ENCODE results near the gene PDCL3.

The PDCL3 gene

DNA sequence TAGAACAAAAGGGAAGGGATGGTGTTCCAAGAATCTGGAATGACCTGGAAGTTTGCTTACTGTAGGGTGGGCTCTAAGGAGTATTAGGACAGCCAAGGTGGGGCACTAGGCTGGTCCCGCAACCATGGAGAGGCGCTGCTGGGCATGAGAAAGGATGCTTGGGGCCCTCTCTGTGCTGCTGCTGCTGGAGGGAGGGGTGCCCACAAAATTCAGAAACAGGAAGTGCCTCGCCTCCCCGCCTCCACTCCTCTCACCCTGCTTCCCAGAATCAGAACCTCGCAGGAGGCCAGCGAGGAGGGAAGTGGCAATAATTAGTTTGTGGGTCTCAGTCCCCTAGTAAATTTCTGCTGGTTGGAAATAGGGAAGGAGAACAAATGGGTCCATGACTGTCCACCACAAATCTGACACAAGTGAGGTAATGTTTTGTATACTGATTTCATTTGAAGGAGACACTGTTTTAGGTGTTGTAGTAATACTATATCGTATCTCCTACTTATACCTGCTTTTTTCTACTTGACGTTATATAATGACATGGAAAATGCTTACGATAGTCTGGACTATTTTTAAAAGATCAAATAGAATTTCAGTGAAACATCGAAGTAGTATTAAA lies 7.9 kb upstream of the PDCL3 start:
- Histone ChIP-seq H2BK5ac (ENCODE audit: low read depth, low read length, poor library complexity) (no peak overlapping the region), H2AK5ac (ENCODE audit: low read length) (no peak overlapping the region), H2BK120ac (ENCODE audit: insufficient read depth, low read length, poor library complexity) (no peak overlapping the region), H3K4me3 (ENCODE audit: low read depth, low read length) (no peak overlapping the region), H4K12ac (ENCODE audit: low read depth, low read length) (no peak overlapping the region), H4K8ac (ENCODE audit: low read depth, low read length) (no peak overlapping the region), H2AFZ (ENCODE audit: insufficient read depth, low read length, poor library complexity) (no peak overlapping the region), H3K14ac (ENCODE audit: low read length) (no peak overlapping the region), H3K23ac (ENCODE audit: low read length) (no peak overlapping the region), H2BK12ac (ENCODE audit: low read length) (no peak overlapping the region), H3K9ac (ENCODE audit: low read length) (no peak overlapping the region), H3K36me3 (ENCODE audit: control insufficient read depth in 1 of 2, insufficient read depth in 2 of 2, low read length in 2 of 2) (no peaks in the 10 kb centered on the region), H3K27ac (ENCODE audit: low read depth, low read length) (no peak overlapping the region), H3K18ac (ENCODE audit: low read length) (no peak overlapping the region), H3K4me2 (ENCODE audit: low read length) (no peak overlapping the region), H4K91ac (ENCODE audit: low read depth, low read length) (no peak overlapping the region), H3K27me3 (ENCODE audit: insufficient read depth, low read length) (no peaks in the 10 kb centered on the region), H3K79me2 (ENCODE audit: control insufficient read depth, insufficient read depth, low read length, poor library complexity) (no peaks in the 10 kb centered on the region), H3K4ac (ENCODE audit: low read depth, low read length) (no peak overlapping the region), H3K79me1 (ENCODE audit: low read length) (no peaks in the 10 kb centered on the region), H3K4me1 (ENCODE audit: control insufficient read depth in 1 of 2, insufficient read depth in 2 of 2, low read length in 2 of 2) (no peaks in the 10 kb centered on the region), H3K9me3 (ENCODE audit: insufficient read depth, low read depth, low read length) (no peaks in the 10 kb centered on the region)
- WGBS (ENCODE audit: extremely low coverage, insufficient coverage, insufficient read length) = no CpG with 5 or more reads among the region's 10 CpGs
- DNase-seq = no peak

DNA sequence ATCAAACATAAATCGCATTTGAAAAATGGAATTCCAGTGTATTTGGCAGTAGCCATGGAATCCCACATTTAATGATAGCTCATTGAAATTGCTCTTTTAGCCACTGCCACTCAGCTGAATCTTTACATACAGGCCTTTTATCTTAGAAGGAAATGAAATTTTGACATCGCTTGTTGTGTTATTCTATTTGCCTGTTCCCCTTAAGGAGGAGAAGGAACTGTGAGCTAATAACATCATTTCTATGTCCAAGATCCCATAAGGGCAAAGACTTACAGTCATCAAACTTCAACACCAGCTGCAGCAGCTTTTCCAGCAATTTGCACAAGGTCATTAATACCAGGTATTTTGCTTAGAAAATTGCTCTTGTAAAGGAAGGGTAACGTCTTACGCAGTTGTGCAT lies 6.0 kb upstream of the PDCL3 start:
- Histone ChIP-seq H3K4ac (ENCODE audit: low read depth, low read length) (no peak overlapping the region), H4K8ac (ENCODE audit: low read depth, low read length) (no peak overlapping the region), H3K4me2 (ENCODE audit: low read length) (no peak overlapping the region), H4K12ac (ENCODE audit: low read depth, low read length) (no peak overlapping the region), H3K27me3 (ENCODE audit: insufficient read depth, low read length) (no peaks in the 10 kb centered on the region), H3K79me1 (ENCODE audit: low read length) (no peaks in the 10 kb centered on the region), H4K91ac (ENCODE audit: low read depth, low read length) (no peak overlapping the region), H3K18ac (ENCODE audit: low read length) (no peak overlapping the region), H2AFZ (ENCODE audit: insufficient read depth, low read length, poor library complexity) (no peak overlapping the region), H3K4me1 (ENCODE audit: control insufficient read depth in 1 of 2, insufficient read depth in 2 of 2, low read length in 2 of 2) (no peaks in the 10 kb centered on the region), H3K36me3 (ENCODE audit: control insufficient read depth in 1 of 2, insufficient read depth in 2 of 2, low read length in 2 of 2) (no peaks in the 10 kb centered on the region), H3K4me3 (ENCODE audit: low read depth, low read length) (no peak overlapping the region), H2BK12ac (ENCODE audit: low read length) (no peak overlapping the region), H3K23ac (ENCODE audit: low read length) (no peak overlapping the region), H2AK5ac (ENCODE audit: low read length) (no peak overlapping the region), H3K9ac (ENCODE audit: low read length) (no peak overlapping the region), H2BK120ac (ENCODE audit: insufficient read depth, low read length, poor library complexity) (no peak overlapping the region), H3K79me2 (ENCODE audit: control insufficient read depth, insufficient read depth, low read length, poor library complexity) (no peaks in the 10 kb centered on the region), H3K9me3 (ENCODE audit: insufficient read depth, low read depth, low read length) (no peaks in the 10 kb centered on the region), H2BK5ac (ENCODE audit: low read depth, low read length, poor library complexity) (no peak overlapping the region), H3K14ac (ENCODE audit: low read length) (no peak overlapping the region), H3K27ac (ENCODE audit: low read depth, low read length) (no peak overlapping the region)
- no peak for DNase-seq
- no CpG with 5 or more reads among the region's 4 CpGs for WGBS (ENCODE audit: extremely low coverage, insufficient coverage, insufficient read length)

DNA sequence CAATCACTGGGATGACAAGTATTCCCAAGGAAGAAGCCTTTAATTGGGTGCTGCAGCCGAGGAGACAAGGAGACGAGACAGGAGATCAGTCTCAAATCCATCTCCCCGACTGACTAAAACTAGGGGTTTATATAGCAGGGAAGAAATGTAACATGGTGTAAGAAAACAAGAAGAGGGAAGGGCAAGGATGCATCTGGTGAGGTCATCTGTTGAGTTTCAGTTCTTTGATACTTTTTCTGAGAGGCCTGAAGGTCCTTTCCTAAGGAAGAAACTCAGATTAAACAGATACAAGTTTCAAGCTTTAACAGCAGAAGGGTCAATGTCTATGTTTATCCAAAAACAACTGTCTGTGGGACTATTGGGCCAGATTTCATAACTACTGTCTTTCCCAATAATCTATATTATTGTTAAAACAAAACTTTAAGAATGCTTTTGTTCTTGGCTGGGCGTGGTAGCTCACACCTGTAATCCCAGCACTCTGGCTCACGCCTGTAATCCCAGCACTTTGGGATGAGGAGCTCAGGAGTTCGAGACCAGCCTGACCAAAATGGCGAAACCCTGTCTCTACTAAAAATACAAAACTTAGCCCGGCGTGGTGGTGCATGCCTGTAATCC lies 2.5 kb upstream of the PDCL3 start:
- no CpG with 5 or more reads among the region's 9 CpGs for WGBS (ENCODE audit: extremely low coverage, insufficient coverage, insufficient read length)
- Histone ChIP-seq H2AK5ac (ENCODE audit: low read length) (no peak overlapping the region), H2BK5ac (ENCODE audit: low read depth, low read length, poor library complexity) (no peak overlapping the region), H4K8ac (ENCODE audit: low read depth, low read length) (no peak overlapping the region), H3K36me3 (ENCODE audit: control insufficient read depth in 1 of 2, insufficient read depth in 2 of 2, low read length in 2 of 2) (no peaks in the 10 kb centered on the region), H2AFZ (ENCODE audit: insufficient read depth, low read length, poor library complexity) (no peak overlapping the region), H3K27me3 (ENCODE audit: insufficient read depth, low read length) (no peaks in the 10 kb centered on the region), H4K12ac (ENCODE audit: low read depth, low read length) (no peak overlapping the region), H2BK120ac (ENCODE audit: insufficient read depth, low read length, poor library complexity) (no peak overlapping the region), H3K79me1 (ENCODE audit: low read length) (peaks cover 6% of the 10 kb centered on the region), H3K9ac (ENCODE audit: low read length) (no peak overlapping the region), H3K4me3 (ENCODE audit: low read depth, low read length) (no peak overlapping the region), H3K27ac (ENCODE audit: low read depth, low read length) (no peak overlapping the region), H3K18ac (ENCODE audit: low read length) (no peak overlapping the region), H3K4me2 (ENCODE audit: low read length) (no peak overlapping the region), H3K9me3 (ENCODE audit: insufficient read depth, low read depth, low read length) (no peaks in the 10 kb centered on the region), H3K79me2 (ENCODE audit: control insufficient read depth, insufficient read depth, low read length, poor library complexity) (peaks cover 4% of the 10 kb centered on the region), H3K4ac (ENCODE audit: low read depth, low read length) (no peak overlapping the region), H2BK12ac (ENCODE audit: low read length) (no peak overlapping the region), H4K91ac (ENCODE audit: low read depth, low read length) (no peak overlapping the region), H3K23ac (ENCODE audit: low read length) (no peak overlapping the region), H3K4me1 (ENCODE audit: control insufficient read depth in 1 of 2, insufficient read depth in 2 of 2, low read length in 2 of 2) (peaks cover 3 to 8% of the 10 kb centered on the region in 2 experiments), H3K14ac (ENCODE audit: low read length) (no peak overlapping the region)
- DNase-seq = no peak

DNA sequence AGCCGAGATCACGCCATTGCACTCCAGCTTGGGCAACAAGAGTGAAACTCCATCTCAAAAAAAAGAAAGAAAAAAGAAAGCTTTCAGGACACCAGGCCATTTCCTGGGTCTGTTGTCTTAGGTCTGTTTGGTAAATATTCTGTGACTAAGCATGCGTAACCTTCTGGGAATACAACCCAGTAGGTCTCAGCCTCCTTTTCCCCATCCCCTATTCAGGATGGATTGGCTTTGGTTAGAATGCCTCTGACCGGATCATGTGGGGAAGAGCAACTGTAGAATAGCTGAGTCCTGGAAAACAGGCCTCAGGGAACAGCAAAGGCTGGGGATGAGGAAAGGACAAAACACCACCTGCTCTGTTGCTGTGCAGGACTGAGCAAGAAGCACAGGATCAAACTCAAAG lies 1.6 kb upstream of the PDCL3 start:
- Histone ChIP-seq H3K9ac (ENCODE audit: low read length) (no peak overlapping the region), H3K18ac (ENCODE audit: low read length) (no peak overlapping the region), H2AFZ (ENCODE audit: insufficient read depth, low read length, poor library complexity) (no peak overlapping the region), H2BK5ac (ENCODE audit: low read depth, low read length, poor library complexity) (no peak overlapping the region), H2BK120ac (ENCODE audit: insufficient read depth, low read length, poor library complexity) (no peak overlapping the region), H3K27ac (ENCODE audit: low read depth, low read length) (no peak overlapping the region), H3K4me3 (ENCODE audit: low read depth, low read length) (no peak overlapping the region), H3K36me3 (ENCODE audit: control insufficient read depth in 1 of 2, insufficient read depth in 2 of 2, low read length in 2 of 2) (no peaks in the 10 kb centered on the region), H4K12ac (ENCODE audit: low read depth, low read length) (no peak overlapping the region), H3K79me1 (ENCODE audit: low read length) (peaks cover 6% of the 10 kb centered on the region), H3K14ac (ENCODE audit: low read length) (no peak overlapping the region), H3K4ac (ENCODE audit: low read depth, low read length) (no peak overlapping the region), H3K79me2 (ENCODE audit: control insufficient read depth, insufficient read depth, low read length, poor library complexity) (peaks cover 4% of the 10 kb centered on the region), H4K8ac (ENCODE audit: low read depth, low read length) (no peak overlapping the region), H2AK5ac (ENCODE audit: low read length) (no peak overlapping the region), H3K4me1 (ENCODE audit: control insufficient read depth in 1 of 2, insufficient read depth in 2 of 2, low read length in 2 of 2) (peaks cover 3 to 8% of the 10 kb centered on the region in 2 experiments), H3K23ac (ENCODE audit: low read length) (no peak overlapping the region), H3K9me3 (ENCODE audit: insufficient read depth, low read depth, low read length) (no peaks in the 10 kb centered on the region), H3K27me3 (ENCODE audit: insufficient read depth, low read length) (no peaks in the 10 kb centered on the region), H3K4me2 (ENCODE audit: low read length) (no peak overlapping the region), H2BK12ac (ENCODE audit: low read length) (no peak overlapping the region), H4K91ac (ENCODE audit: low read depth, low read length) (no peak overlapping the region)
- no CpG with 5 or more reads among the region's 4 CpGs for WGBS (ENCODE audit: extremely low coverage, insufficient coverage, insufficient read length)
- no peak for DNase-seq
